Measurements from ENCODE around the gene DHX58.

Gene DHX58

DNA sequence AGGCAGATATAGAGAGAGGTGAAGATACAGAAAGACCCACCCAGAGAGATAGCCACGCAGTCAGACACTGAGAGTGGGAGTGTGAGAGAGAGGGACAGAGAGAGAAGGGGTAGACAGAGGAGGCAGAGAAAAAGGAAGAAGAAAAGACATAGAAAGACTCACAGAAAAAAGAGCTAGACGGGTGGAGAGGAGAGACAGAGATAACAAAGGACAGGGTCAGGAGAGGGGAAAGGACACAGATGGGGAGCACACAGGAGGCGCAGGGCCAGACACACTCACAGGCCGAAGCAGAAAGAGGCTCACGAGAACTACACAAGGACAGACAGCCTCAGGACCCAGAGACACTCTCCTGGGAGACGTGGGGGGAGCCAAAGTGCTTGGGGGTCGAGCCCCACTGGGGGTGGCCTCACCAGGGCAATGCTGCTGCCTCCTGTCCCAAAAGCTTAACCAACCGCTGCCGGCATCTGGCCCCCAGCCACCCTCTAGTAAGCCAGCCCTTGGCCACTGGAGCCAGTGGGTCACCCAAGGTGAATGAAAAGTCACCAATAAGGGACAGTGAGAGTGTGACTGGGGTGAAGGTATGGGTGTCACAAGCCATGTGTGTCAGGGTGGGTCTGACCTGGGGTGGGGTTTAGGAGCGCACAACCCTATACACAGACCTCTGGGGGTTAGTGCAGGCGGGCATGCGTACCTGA, 18.0 kb downstream of the DHX58 start:
- peaks cover 33% of the 10 kb centered on the region for H3K27me3 Mint-ChIP-seq (ENCODE audit: low read depth)
- no peaks in the 10 kb centered on the region for H3K9me3 Mint-ChIP-seq
- H3K36me3 Mint-ChIP-seq (ENCODE audit: low read depth), result no peaks in the 10 kb centered on the region
- no peak overlapping the region for H3K4me3 Mint-ChIP-seq
- no peak overlapping the region for H3K27ac Mint-ChIP-seq
- peaks cover 8% of the 10 kb centered on the region for H3K4me1 Mint-ChIP-seq (ENCODE audit: low read depth)
- DNase-seq (ENCODE audit: low spot score), result no peak

DNA sequence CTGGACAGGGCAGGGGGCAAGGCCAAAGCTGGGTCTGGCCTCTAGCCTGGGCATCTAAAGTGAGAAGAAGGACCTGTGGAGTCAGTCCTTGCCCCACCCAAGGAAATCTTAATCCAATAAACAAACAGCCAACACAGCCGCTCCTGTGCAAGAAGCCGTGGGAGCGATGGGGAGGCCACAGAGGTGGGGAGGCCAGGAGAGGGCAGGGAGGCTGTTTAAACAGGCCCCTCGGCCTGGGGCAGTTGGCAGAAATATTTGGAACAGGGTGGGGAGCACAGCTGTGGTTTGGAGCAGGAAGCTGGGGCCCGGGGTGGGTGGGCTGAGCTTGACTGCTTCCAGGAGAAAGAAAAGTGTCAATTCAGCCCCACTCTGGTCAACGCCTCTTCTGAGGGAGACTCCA, 19.6 kb downstream of the DHX58 start:
- no peak for DNase-seq (ENCODE audit: low spot score)
- H3K4me3 Mint-ChIP-seq, result no peak overlapping the region
- H3K9me3 Mint-ChIP-seq, result no peaks in the 10 kb centered on the region
- no peaks in the 10 kb centered on the region for H3K36me3 Mint-ChIP-seq (ENCODE audit: low read depth)
- H3K27ac Mint-ChIP-seq, result no peak overlapping the region
- peaks cover 5% of the 10 kb centered on the region for H3K4me1 Mint-ChIP-seq (ENCODE audit: low read depth)
- H3K27me3 Mint-ChIP-seq (ENCODE audit: low read depth), result peaks cover 32% of the 10 kb centered on the region

- DNase-seq (ENCODE audit: low spot score), result no peak
- no peaks in the 10 kb centered on the region for H3K4me1 Mint-ChIP-seq (ENCODE audit: low read depth)
- H3K27ac Mint-ChIP-seq, result no peak overlapping the region
- H3K9me3 Mint-ChIP-seq, result no peaks in the 10 kb centered on the region
- H3K4me3 Mint-ChIP-seq, result no peak overlapping the region
- H3K36me3 Mint-ChIP-seq (ENCODE audit: low read depth), result no peaks in the 10 kb centered on the region
- H3K27me3 Mint-ChIP-seq (ENCODE audit: low read depth), result peaks cover 20% of the 10 kb centered on the region
Observed at GRCh38 chr17:42090964-42091790, 21.3 kb downstream of the DHX58 start.

DNA sequence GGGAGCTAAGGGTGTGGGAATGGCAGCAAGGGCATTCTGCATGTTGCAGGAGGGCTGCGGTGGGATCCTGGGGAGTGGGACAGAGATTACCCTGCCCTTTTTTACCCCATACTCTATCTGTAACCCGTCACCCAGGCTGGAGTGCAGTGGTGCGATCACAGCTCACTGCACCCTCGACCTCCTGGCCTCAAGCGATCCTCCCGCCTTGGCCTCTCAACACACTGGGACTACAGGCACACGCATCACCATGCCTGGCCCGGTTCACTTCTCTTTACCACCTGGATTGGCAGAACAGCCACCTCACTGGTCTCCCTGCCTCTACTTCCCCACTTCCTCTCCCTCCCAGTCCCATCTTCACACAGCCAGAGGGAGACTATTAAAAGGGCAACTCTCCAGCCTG, 23.8 kb downstream of the DHX58 start:
- Mint-ChIP-seq H3K27ac (no peak overlapping the region), H3K4me1 (ENCODE audit: low read depth) (no peaks in the 10 kb centered on the region), H3K4me3 (no peak overlapping the region)

DNA sequence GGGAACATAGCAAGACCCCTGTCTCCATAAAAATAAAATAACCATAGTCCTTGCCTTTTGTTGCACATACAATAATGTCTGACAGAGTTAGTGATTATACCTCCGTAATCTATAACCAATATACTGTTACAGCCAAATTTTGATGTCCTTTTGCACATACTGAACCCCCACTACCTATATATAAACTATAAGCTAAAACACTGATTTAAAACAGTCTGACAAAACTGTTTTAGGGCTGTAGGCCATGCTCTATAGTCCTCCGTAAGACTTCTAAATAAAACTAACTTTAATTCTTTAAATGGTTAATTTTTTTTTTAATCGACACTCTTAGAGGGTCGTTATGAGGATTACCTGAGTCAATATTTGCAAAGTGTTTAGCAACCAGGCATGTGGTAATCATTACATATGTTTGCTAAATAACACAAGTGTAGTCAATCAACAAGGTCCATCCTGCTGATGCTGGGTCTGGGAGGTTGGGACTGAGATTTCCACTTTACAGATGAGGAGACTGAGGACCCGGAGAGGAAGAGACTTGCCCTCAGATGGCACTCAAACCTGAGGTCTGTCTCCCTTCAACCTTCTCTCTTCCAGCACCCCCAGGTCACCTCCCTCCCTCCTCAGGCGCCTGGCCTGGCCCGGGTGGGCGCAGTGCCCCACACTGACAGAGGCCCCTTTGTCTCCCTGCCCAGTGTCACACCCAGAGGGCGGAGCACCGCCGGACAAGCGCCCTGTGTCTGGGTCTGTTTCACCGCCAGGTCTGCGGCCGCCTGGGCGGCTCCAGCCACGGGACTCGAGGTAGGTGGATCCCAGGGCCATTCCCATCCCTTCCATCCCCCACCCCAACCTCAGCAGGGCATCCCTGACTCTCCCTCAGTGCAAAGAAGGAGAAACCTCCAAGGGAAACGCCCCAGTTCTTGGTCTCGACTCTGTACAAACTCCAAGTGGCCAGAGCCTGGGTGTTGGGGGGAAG, 24.5 kb downstream of the DHX58 start:
- Mint-ChIP-seq H3K4me1 (ENCODE audit: low read depth) (no peaks in the 10 kb centered on the region), H3K9me3 (no peaks in the 10 kb centered on the region), H3K27ac (no peak overlapping the region), H3K4me3 (no peak overlapping the region), H3K27me3 (ENCODE audit: low read depth) (peaks cover 16% of the 10 kb centered on the region), H3K36me3 (ENCODE audit: low read depth) (no peaks in the 10 kb centered on the region)
- no peak for DNase-seq (ENCODE audit: low spot score)

More for the DNA sequence above, 23.8 kb downstream of the DHX58 start:
- no peaks in the 10 kb centered on the region for H3K9me3 Mint-ChIP-seq
- H3K36me3 Mint-ChIP-seq (ENCODE audit: low read depth), result no peaks in the 10 kb centered on the region
- peaks cover 16% of the 10 kb centered on the region for H3K27me3 Mint-ChIP-seq (ENCODE audit: low read depth)
- no peak for DNase-seq (ENCODE audit: low spot score)

DNA sequence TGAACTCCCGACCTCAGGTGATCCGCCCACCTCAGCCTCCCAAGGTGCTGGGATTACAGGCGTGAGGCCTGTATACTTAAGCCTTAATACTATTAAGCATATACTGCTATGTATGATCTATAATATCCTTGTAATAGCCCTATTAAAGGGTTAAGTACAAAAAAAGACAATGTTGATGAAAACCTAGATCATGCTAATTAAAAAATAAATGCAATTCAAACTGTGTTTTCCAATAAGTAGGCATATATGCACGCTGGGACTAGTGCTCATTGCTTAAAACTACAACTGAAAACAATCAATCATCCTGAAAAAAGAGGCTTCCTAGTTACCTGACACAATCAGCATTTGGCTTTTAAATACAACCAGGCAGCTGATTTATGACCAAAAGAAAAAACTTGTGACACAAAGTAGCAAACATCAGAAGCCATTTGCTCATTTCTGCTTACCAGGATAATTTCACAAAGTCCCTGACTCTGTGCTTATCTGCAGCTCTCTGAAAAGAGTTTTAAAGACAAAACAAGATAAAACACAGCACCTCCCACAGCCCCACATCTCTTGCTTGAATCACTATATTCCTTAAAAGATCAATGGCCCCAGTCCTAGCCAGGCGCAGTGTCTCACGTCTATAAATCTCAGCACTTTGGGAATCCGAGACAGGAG, 25.3 kb downstream of the DHX58 start:
- Mint-ChIP-seq H3K9me3 (no peaks in the 10 kb centered on the region), H3K4me3 (no peak overlapping the region), H3K36me3 (ENCODE audit: low read depth) (no peaks in the 10 kb centered on the region), H3K27me3 (ENCODE audit: low read depth) (peaks cover 16% of the 10 kb centered on the region), H3K27ac (no peak overlapping the region), H3K4me1 (ENCODE audit: low read depth) (no peaks in the 10 kb centered on the region)
- no peak for DNase-seq (ENCODE audit: low spot score)

- H3K27me3 Mint-ChIP-seq (ENCODE audit: low read depth), result no peaks in the 10 kb centered on the region
- no peak for DNase-seq (ENCODE audit: low spot score)
Observed at GRCh38 chr17:42081516-42082129, 30.9 kb downstream of the DHX58 start.

DNA sequence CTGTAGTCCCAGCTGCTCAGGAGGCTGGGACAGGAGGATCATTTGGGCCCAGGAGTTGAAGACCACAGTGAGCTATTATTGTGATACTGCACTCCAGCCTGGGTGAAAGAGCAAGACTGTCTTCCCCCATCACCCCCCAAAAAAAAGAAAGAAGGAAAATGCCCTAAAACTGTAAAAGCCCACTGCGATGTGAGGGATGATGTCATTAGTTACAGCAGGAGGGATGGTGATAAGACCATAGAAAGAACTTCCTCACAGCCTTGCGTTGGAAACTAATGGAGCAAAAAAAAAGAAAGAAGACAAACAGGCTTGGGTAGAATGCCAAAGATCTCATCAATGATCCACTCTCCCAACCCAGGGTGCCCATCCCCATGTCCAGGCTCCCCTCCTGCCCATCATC, 33.0 kb downstream of the DHX58 start:
- H3K27me3 Mint-ChIP-seq (ENCODE audit: low read depth), result peaks cover 6% of the 10 kb centered on the region
- no peaks in the 10 kb centered on the region for H3K4me1 Mint-ChIP-seq (ENCODE audit: low read depth)
- no peak overlapping the region for H3K27ac Mint-ChIP-seq
- H3K9me3 Mint-ChIP-seq, result no peaks in the 10 kb centered on the region
- no peak overlapping the region for H3K4me3 Mint-ChIP-seq
- H3K36me3 Mint-ChIP-seq (ENCODE audit: low read depth), result no peaks in the 10 kb centered on the region
- no peak for DNase-seq (ENCODE audit: low spot score)

More at GRCh38 chr17:42081516-42082129, 30.9 kb downstream of the DHX58 start:
- Mint-ChIP-seq H3K9me3 (no peaks in the 10 kb centered on the region), H3K27ac (no peak overlapping the region), H3K4me1 (ENCODE audit: low read depth) (no peaks in the 10 kb centered on the region), H3K4me3 (no peak overlapping the region), H3K36me3 (ENCODE audit: low read depth) (no peaks in the 10 kb centered on the region)

GRCh38 chr17:42078396-42079043, 34.0 kb downstream of the DHX58 start:
- peaks cover 12% of the 10 kb centered on the region for H3K27me3 Mint-ChIP-seq (ENCODE audit: low read depth)
- H3K36me3 Mint-ChIP-seq (ENCODE audit: low read depth), result no peaks in the 10 kb centered on the region
- no peak for DNase-seq (ENCODE audit: low spot score)
- H3K4me3 Mint-ChIP-seq, result no peak overlapping the region
- H3K4me1 Mint-ChIP-seq (ENCODE audit: low read depth), result peaks cover under 1% of the 10 kb centered on the region
- H3K9me3 Mint-ChIP-seq, result no peaks in the 10 kb centered on the region
- H3K27ac Mint-ChIP-seq, result no peak overlapping the region

DNA sequence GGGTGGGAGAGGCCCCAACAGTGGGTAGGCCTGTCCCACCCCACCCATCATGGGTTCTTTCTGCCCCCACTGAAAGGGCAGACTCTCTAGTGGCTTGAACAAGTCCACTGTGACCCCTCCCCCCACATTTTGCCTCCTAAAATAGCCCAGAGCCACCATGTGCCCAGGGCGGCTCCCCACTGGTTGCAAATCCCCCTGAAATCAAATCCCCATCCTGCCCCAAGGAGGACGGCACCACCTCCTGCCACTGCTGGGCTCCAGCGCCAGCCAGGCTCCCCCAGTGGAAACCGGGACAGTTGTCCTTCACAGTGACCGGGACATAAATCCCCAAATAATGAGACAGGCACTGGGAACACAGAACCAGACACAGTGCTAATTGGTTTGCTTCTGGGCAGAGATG, 34.8 kb downstream of the DHX58 start:
- no peak for DNase-seq (ENCODE audit: low spot score)
- H3K27ac Mint-ChIP-seq, result no peak overlapping the region

GRCh38 chr17:42076797-42077559, 35.5 kb downstream of the DHX58 start:
- Mint-ChIP-seq H3K9me3 (no peaks in the 10 kb centered on the region), H3K36me3 (ENCODE audit: low read depth) (no peaks in the 10 kb centered on the region), H3K4me1 (ENCODE audit: low read depth) (peaks cover 4% of the 10 kb centered on the region), H3K27me3 (ENCODE audit: low read depth) (peaks cover 23% of the 10 kb centered on the region), H3K27ac (no peak overlapping the region), H3K4me3 (no peak overlapping the region)
- no peak for DNase-seq (ENCODE audit: low spot score)

More for the DNA sequence above, 34.8 kb downstream of the DHX58 start:
- Mint-ChIP-seq H3K4me3 (no peak overlapping the region), H3K27me3 (ENCODE audit: low read depth) (peaks cover 20% of the 10 kb centered on the region), H3K9me3 (no peaks in the 10 kb centered on the region), H3K36me3 (ENCODE audit: low read depth) (no peaks in the 10 kb centered on the region), H3K4me1 (ENCODE audit: low read depth) (peaks cover 3% of the 10 kb centered on the region)

GRCh38 chr17:42075789-42076188, 36.7 kb downstream of the DHX58 start:
- Mint-ChIP-seq H3K4me1 (ENCODE audit: low read depth) (peaks cover 6% of the 10 kb centered on the region), H3K27me3 (ENCODE audit: low read depth) (peaks cover 32% of the 10 kb centered on the region), H3K9me3 (no peaks in the 10 kb centered on the region), H3K36me3 (ENCODE audit: low read depth) (no peaks in the 10 kb centered on the region), H3K27ac (no peak overlapping the region), H3K4me3 (no peak overlapping the region)
- DNase-seq (ENCODE audit: low spot score), result no peak

Data from T-helper 2 cell treated with Interferon-gamma antibody and Interleukin-4, amounts not matched to agents 5 μg/mL and 100 μg/mL, for 36 hours (primary cell).